DND-41 (cell line): Measurements from ENCODE around the gene UBXN10.

Source experiments
- ATAC-seq: fragments of 200-7000 bp; cut with Tn5 transposase; 3 replicates; pipeline ENCODE4 v1.9.1; 2021; ENCODE audit warnings: low read depth; ENCODE audit not compliant: insufficient read depth
- DNase-seq: peaks from one replicate; pipeline ENCODE4 v3.0.0-alpha.2; 2020
- H2AFZ ChIP-seq: 2 replicates; pipeline ENCODE4 v1.6.0; 2012; ENCODE audit warnings: low read depth, low read length
- H3K27ac ChIP-seq: 2 replicates; pipeline ENCODE4 v1.5.1; 2012; ENCODE audit warnings: low read length, inconsistent platforms
- H3K27me3 ChIP-seq: fragments of 200-600 bp; sonication (generic); 2 replicates; pipeline ENCODE4 v1.6.0; 2012; ENCODE audit warnings: low read length, mild to moderate bottlenecking, inconsistent platforms; ENCODE audit not compliant: insufficient read depth, poor library complexity
- H3K36me3 ChIP-seq: 2 replicates; pipeline ENCODE4 v1.5.1; 2012; ENCODE audit warnings: low read length, inconsistent platforms; ENCODE audit not compliant: insufficient read depth
- H3K4me1 ChIP-seq: 2 replicates; pipeline ENCODE4 v1.5.1; 2012; ENCODE audit warnings: mild to moderate bottlenecking, low read length; ENCODE audit not compliant: insufficient read depth
- H3K4me2 ChIP-seq: 2 replicates; pipeline ENCODE4 v1.6.0; 2012; ENCODE audit warnings: mild to moderate bottlenecking, moderate library complexity, low read length, inconsistent platforms; ENCODE audit not compliant: insufficient read depth
- H3K4me3 ChIP-seq, 2 experiments: fragments of 200-600 bp in 1 of 2; shearing (Covaris generic) in 1 of 2; 2 replicates each; pipeline ENCODE4 v1.5.1; 2012 to 2016; ENCODE audit warnings: inconsistent platforms in 2 of 2, low read length in 2 of 2, mild to moderate bottlenecking in 2 of 2, low read depth in 1 of 2, moderate library complexity in 1 of 2
- H3K79me2 ChIP-seq: 2 replicates; pipeline ENCODE4 v1.6.0; 2012; ENCODE audit warnings: low read length, inconsistent platforms; ENCODE audit not compliant: insufficient read depth
- H3K9ac ChIP-seq: 2 replicates; pipeline ENCODE4 v1.6.0; 2012; ENCODE audit warnings: low read depth, mild to moderate bottlenecking, inconsistent platforms, low read length, moderate library complexity
- H3K9me3 ChIP-seq: 2 replicates; pipeline ENCODE4 v1.5.1; 2012; ENCODE audit warnings: low read length, moderate library complexity, mild to moderate bottlenecking, inconsistent platforms; ENCODE audit not compliant: insufficient read depth, severe bottlenecking
- H4K20me1 ChIP-seq: 2 replicates; pipeline ENCODE4 v1.6.0; 2012; ENCODE audit warnings: low read length; ENCODE audit not compliant: insufficient read depth
- CTCF ChIP-seq: IDR thresholded peaks from 2 replicates; pipeline ENCODE4 v1.5.1; 2012; ENCODE audit warnings: borderline replicate concordance, low read length, moderate library complexity, mild to moderate bottlenecking; ENCODE audit not compliant: poor library complexity, severe bottlenecking; ENCODE audit errors: extremely low read depth
- EZH2 ChIP-seq: IDR thresholded peaks from 3 replicates; pipeline ENCODE4 v1.6.1; 2012; ENCODE audit warnings: borderline replicate concordance, low read depth, mild to moderate bottlenecking, moderate library complexity, low read length, inconsistent platforms; ENCODE audit not compliant: severe bottlenecking

Gene UBXN10

DNA sequence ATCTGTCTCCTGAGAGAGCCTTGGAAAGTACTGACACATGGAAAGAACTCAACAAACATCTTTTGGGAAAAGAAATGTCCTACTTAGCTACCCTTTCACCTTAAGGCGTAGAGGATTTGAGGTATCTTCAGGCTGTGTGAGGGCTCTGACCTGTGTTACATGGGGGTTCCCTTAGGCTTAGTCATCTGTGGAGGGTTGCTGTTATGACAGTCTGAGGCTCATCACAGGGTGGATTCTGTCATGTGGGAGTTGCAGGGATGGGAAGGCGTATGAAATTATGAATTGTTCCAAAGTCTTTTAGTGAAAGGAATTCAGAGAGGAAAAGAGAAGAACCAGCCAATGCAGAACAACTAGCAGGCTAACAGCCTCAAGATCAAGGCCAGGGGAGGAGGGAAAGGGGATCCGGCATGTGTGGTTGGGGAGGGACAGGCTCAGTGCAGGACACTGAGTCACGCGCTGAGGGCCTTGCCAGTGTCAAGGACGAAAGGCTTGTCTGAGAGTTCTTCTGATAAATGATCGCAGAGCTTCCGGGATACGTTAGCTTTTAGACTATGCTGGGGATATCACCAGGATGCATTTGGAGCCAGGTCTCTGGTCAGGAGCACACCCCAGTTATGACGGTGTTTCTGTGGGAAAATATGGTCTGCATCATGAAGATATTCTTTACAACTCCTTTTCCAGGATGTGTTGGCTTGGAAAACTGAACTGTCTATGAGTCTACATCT lies 25.0 kb downstream of the UBXN10 start:
- no peaks in the 10 kb centered on the region; the same call in 1 of the 2 replicates for H4K20me1 ChIP-seq
- no peak for DNase-seq
- H2AFZ ChIP-seq, result no peak overlapping the region
- no peaks in the 10 kb centered on the region for H3K9me3 ChIP-seq
- H3K4me1 ChIP-seq, result no peaks in the 10 kb centered on the region
- H3K9ac ChIP-seq, result no peak overlapping the region
- H3K4me2 ChIP-seq, result no peak overlapping the region
- no peaks in the 10 kb centered on the region for H3K36me3 ChIP-seq
- no peaks in the 10 kb centered on the region for H3K79me2 ChIP-seq
- ATAC-seq, result no peak
- no peak overlapping the region for H3K4me3 ChIP-seq
- TF ChIP-seq CTCF (no peak), EZH2 (no peak)
- no peak overlapping the region for H3K27ac ChIP-seq
- H3K27me3 ChIP-seq, result peaks cover 9% of the 10 kb centered on the region

DNA sequence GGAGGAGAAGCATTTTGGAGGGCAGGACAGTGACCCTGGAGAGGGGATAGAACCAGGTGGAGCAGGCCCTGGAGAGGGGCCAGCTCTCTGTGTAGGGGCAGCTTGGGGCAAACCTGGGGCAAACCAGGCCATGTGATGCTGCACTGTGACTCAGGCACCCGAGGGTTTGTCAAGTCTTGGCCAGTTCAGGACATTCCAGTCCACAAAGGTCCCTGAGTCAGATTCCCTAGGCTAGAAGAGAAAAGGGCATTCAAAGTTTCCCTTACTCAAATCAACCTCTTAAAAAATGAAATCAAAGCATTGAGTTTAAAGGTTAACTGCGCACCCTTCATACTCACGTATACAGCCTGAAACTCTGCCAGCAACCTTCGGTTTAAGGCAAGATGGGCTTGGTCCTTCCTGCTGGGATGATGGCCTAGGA lies 25.6 kb downstream of the UBXN10 start:
- DNase-seq (no peak), ATAC-seq (no peak)
- Histone ChIP-seq H3K9ac (no peak overlapping the region), H3K4me1 (no peaks in the 10 kb centered on the region), H2AFZ (no peak overlapping the region), H4K20me1 (no peaks in the 10 kb centered on the region; the same call in 1 of the 2 replicates), H3K4me3 (no peak overlapping the region), H3K9me3 (no peaks in the 10 kb centered on the region), H3K36me3 (no peaks in the 10 kb centered on the region), H3K27me3 (peaks cover 9% of the 10 kb centered on the region), H3K79me2 (no peaks in the 10 kb centered on the region), H3K4me2 (no peak overlapping the region), H3K27ac (no peak overlapping the region)
- TF ChIP-seq EZH2 (no peak), CTCF (no peak)

GRCh38 chr1:20212085-20212684 lies 26.3 kb downstream of the UBXN10 start:
- no peaks in the 10 kb centered on the region; the same call in 1 of the 2 replicates for H4K20me1 ChIP-seq
- no peaks in the 10 kb centered on the region for H3K4me1 ChIP-seq
- H3K9ac ChIP-seq, result no peak overlapping the region
- no peak for DNase-seq
- no peak for ATAC-seq
- H2AFZ ChIP-seq, result no peak overlapping the region
- no peak overlapping the region for H3K4me3 ChIP-seq
- H3K79me2 ChIP-seq, result no peaks in the 10 kb centered on the region
- H3K36me3 ChIP-seq, result no peaks in the 10 kb centered on the region
- no peak overlapping the region for H3K4me2 ChIP-seq
- H3K27ac ChIP-seq, result no peak overlapping the region
- H3K27me3 ChIP-seq, result peaks cover 9% of the 10 kb centered on the region
- TF ChIP-seq CTCF, result no peak
- H3K9me3 ChIP-seq, result no peaks in the 10 kb centered on the region
